ENCODE results near the gene FAM221B.

Gene FAM221B, protein sequence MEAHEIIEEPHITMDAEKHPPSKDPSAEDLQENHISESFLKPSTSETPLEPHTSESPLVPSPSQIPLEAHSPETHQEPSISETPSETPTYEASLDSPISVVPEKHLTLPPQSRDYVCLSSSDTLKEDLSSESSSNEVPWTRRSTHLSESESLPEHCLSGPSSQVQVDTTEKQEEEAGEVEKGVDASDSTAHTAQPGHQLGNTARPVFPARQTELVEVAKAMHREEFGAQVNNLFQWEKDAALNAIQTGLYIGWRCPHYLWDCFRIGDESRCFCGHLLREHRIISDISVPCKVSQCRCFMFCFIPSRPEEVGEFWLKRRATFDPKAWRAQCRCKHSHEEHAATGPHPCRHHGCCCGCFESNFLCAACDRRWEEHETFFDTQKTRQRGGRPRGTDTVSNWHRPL

GRCh38 chr9:35828716-35829083 is at the start of gene FAM221B:
Gene FAM221B, minus strand, starts transcription at chr9:35828732. Its CDS starts 2,571 bp downstream, at chr9:35826161.
- Mint-ChIP-seq H3K27me3 (ENCODE audit: low read depth) (peaks cover 4% of the 10 kb centered on the region), H3K4me1 (peaks cover 58% of the 10 kb centered on the region), H3K9me3 (no peaks in the 10 kb centered on the region), H3K36me3 (ENCODE audit: low read depth) (no peaks in the 10 kb centered on the region), H3K4me3 (peak within 1 kb of the TSS; percentile 90 to 95 (median 93)), H3K27ac (peak within 1 kb of the TSS; percentile 92 to 97 (median 94))
- TF ChIP-seq, protein P1, sequence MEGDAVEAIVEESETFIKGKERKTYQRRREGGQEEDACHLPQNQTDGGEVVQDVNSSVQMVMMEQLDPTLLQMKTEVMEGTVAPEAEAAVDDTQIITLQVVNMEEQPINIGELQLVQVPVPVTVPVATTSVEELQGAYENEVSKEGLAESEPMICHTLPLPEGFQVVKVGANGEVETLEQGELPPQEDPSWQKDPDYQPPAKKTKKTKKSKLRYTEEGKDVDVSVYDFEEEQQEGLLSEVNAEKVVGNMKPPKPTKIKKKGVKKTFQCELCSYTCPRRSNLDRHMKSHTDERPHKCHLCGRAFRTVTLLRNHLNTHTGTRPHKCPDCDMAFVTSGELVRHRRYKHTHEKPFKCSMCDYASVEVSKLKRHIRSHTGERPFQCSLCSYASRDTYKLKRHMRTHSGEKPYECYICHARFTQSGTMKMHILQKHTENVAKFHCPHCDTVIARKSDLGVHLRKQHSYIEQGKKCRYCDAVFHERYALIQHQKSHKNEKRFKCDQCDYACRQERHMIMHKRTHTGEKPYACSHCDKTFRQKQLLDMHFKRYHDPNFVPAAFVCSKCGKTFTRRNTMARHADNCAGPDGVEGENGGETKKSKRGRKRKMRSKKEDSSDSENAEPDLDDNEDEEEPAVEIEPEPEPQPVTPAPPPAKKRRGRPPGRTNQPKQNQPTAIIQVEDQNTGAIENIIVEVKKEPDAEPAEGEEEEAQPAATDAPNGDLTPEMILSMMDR (IDR thresholded peaks at IDR 0.05; ENCODE audit: unreplicated experiment in 3 of 3) = no peak

GRCh38 chr9:35872505-35872904 is 44.0 kb upstream of the FAM221B start:
- TF ChIP-seq, protein P1 (IDR thresholded peaks at IDR 0.05; ENCODE audit: unreplicated experiment in 3 of 3) = no peak
- H3K27me3 Mint-ChIP-seq (ENCODE audit: low read depth) = peaks cover 5% of the 10 kb centered on the region
- H3K4me3 Mint-ChIP-seq = no peak overlapping the region
- peaks cover 4% of the 10 kb centered on the region for H3K36me3 Mint-ChIP-seq (ENCODE audit: low read depth)
- no peak overlapping the region for H3K27ac Mint-ChIP-seq
- peaks cover 16% of the 10 kb centered on the region for H3K9me3 Mint-ChIP-seq
- H3K4me1 Mint-ChIP-seq = no peaks in the 10 kb centered on the region

GRCh38 chr9:35871545-35871944 is 43.0 kb upstream of the FAM221B start:
- H3K27ac Mint-ChIP-seq = no peak overlapping the region
- TF ChIP-seq, protein P1 (IDR thresholded peaks at IDR 0.05; ENCODE audit: unreplicated experiment in 3 of 3) = no peak
- H3K4me3 Mint-ChIP-seq = no peak overlapping the region
- no peaks in the 10 kb centered on the region for H3K36me3 Mint-ChIP-seq (ENCODE audit: low read depth)
- H3K4me1 Mint-ChIP-seq = no peaks in the 10 kb centered on the region
- peaks cover 5% of the 10 kb centered on the region for H3K27me3 Mint-ChIP-seq (ENCODE audit: low read depth)
- peaks cover 8% of the 10 kb centered on the region for H3K9me3 Mint-ChIP-seq

- H3K36me3 Mint-ChIP-seq (ENCODE audit: low read depth) = no peaks in the 10 kb centered on the region
- no peak within 1 kb of the TSS for H3K4me3 Mint-ChIP-seq
- TF ChIP-seq, protein P1 (IDR thresholded peaks at IDR 0.05; ENCODE audit: unreplicated experiment in 3 of 3) = no peak
- no peak within 1 kb of the TSS for H3K27ac Mint-ChIP-seq
- peaks cover 7% of the 10 kb centered on the region for H3K27me3 Mint-ChIP-seq (ENCODE audit: low read depth)
- peaks cover under 1% of the 10 kb centered on the region for H3K9me3 Mint-ChIP-seq
- H3K4me1 Mint-ChIP-seq = no peaks in the 10 kb centered on the region
Observed at GRCh38 chr9:35870351-35870923, 41.9 kb upstream of the FAM221B start, which contains the start of gene OR13J1. Gene OR13J1, minus strand, starts transcription at chr9:35870401. Its CDS starts 0 bp downstream, at chr9:35870401.

DNA sequence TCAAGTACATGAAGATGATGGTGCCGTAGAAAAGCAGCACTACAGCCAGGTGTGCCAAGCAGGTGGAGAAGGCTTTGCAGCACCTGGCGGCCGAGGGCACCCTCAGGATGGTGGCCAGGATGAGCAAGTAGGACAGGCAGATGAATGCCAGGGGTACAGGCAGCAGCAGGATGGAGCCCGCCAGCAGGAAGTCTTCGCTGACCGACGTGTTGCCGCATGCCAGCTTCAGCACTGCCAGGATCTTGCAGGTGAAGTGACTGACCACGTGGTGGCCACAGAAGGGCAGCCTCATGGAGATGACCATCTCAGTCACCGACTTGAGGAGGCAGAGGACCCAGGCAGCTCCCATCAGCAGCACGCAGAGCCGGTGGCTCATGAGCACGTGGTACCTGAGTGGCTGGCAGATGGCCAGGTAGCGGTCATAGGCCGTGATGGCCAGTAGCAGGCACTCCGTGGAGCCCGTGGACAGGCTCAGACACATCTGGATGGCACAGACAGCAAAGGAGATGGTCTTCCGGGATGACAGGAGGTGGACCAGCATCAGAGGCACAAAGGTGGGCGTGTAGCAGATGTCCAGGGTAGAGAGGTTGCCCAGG is 41.2 kb upstream of the FAM221B start:
- Mint-ChIP-seq H3K9me3 (no peaks in the 10 kb centered on the region), H3K27me3 (ENCODE audit: low read depth) (peaks cover 5% of the 10 kb centered on the region), H3K4me1 (no peaks in the 10 kb centered on the region), H3K4me3 (no peak overlapping the region), H3K36me3 (ENCODE audit: low read depth) (no peaks in the 10 kb centered on the region), H3K27ac (no peak overlapping the region)
- TF ChIP-seq, protein P1 (IDR thresholded peaks at IDR 0.05; ENCODE audit: unreplicated experiment in 3 of 3) = no peak
